H1 (cell line): ENCODE results near the gene OR2T27.

Source experiments
- JUN ChIP-seq: IDR thresholded peaks from 2 replicates; pipeline ENCODE4 v1.6.1; 2011; ENCODE audit warnings: low read depth, mild to moderate bottlenecking, improper control_type of control experiment, low read length
- KDM1A ChIP-seq: fragments of 200-600, 300-600 bp; sonication (generic); IDR thresholded peaks from 2 replicates; pipeline ENCODE4 v1.7.1; 2016; ENCODE audit warnings: mild to moderate bottlenecking, low read length, borderline replicate concordance
- TF ChIP-seq, protein P1 (sequence below), 3 experiments: IDR thresholded peaks; 1 replicate in 2 of 3; 2 replicates in 1 of 3; pipeline versions ENCODE4 v1.5.1 to v1.6.1; 2011; ENCODE audit warnings: low read length in 3 of 3, mild to moderate bottlenecking in 3 of 3, inconsistent platforms in 2 of 3, low read depth in 1 of 3, moderate library complexity in 1 of 3; ENCODE audit not compliant: insufficient read depth in 1 of 3; ENCODE audit errors: control extremely low read depth in 1 of 3

DNA sequence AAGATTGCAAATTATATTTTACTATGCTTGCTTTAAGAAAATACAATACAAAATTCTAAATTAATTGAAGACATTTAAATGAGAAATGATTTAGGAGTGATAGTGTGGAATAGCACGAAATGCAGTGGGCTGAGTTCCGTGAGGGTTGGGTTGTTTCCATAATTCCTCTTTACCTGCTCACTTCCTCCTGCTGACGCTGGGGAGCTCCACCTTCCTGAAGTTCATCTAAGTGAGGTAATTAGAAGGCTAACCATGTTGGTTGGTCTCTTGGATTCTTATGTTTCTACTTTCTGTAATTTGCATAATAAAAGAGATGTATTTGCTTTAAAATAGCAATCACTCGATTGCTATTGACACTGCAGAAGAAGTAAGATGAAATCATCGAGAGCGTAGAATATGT, 42.6 kb upstream of the OR2T27 start:
- TF ChIP-seq JUN (no peak), KDM1A (no peak)
- TF ChIP-seq, protein P1, sequence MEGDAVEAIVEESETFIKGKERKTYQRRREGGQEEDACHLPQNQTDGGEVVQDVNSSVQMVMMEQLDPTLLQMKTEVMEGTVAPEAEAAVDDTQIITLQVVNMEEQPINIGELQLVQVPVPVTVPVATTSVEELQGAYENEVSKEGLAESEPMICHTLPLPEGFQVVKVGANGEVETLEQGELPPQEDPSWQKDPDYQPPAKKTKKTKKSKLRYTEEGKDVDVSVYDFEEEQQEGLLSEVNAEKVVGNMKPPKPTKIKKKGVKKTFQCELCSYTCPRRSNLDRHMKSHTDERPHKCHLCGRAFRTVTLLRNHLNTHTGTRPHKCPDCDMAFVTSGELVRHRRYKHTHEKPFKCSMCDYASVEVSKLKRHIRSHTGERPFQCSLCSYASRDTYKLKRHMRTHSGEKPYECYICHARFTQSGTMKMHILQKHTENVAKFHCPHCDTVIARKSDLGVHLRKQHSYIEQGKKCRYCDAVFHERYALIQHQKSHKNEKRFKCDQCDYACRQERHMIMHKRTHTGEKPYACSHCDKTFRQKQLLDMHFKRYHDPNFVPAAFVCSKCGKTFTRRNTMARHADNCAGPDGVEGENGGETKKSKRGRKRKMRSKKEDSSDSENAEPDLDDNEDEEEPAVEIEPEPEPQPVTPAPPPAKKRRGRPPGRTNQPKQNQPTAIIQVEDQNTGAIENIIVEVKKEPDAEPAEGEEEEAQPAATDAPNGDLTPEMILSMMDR (IDR thresholded peaks at IDR 0.05; ENCODE audit: control extremely low read depth in 1 of 3, insufficient read depth in 1 of 3, low read depth in 1 of 3, low read length in 3 of 3) = no peak
